HepG2 (cell line): ENCODE measurements around the gene SLC25A25. TPM values are rescaled to one million over a fixed set of nuclear protein-coding genes. Genes with fewer than 3 reads are reported as not detected.
A peak's percentile ranks its signal among the peaks of the same experiment; 100 is the strongest.

Source experiments
- ATF7 ChIP-seq, 2 experiments: fragments of 450-650 bp in 1 of 2; sonication (generic) in 1 of 2; formaldehyde crosslinking in 1 of 2; IDR thresholded peaks; 2 replicates each; pipeline versions ENCODE4 v1.4.0 to v1.6.1; 2016 to 2020; ENCODE audit warnings: antibody characterized with exemption in 1 of 2, mild to moderate bottlenecking in 1 of 2, missing genetic modification reagents in 1 of 2
- CBX2 ChIP-seq, 2 experiments: fragments of 200-600 bp in 1 of 2; sonication (generic); formaldehyde crosslinking in 1 of 2; IDR thresholded peaks; 2 replicates each; pipeline versions ENCODE4 v1.7.0 to v1.8.1; 2018 to 2022; ENCODE audit warnings: low read depth in 2 of 2, low read length in 1 of 2, mild to moderate bottlenecking in 1 of 2, missing genetic modification reagents in 1 of 2
- IKZF1 ChIP-seq: fragments of 450-650 bp; IDR thresholded peaks from 2 replicates; pipeline ENCODE4 v1.7.1; 2016
- KDM2A ChIP-seq: sonication (generic); formaldehyde crosslinking; IDR thresholded peaks from 2 replicates; pipeline ENCODE4 v1.4.0; 2020; ENCODE audit warnings: low read depth, missing genetic modification reagents, borderline replicate concordance
- KDM6A ChIP-seq: IDR thresholded peaks from 2 replicates; pipeline ENCODE4 v1.6.1; 2016; ENCODE audit warnings: low read depth
- MEF2D ChIP-seq: sonication (generic); formaldehyde crosslinking; IDR thresholded peaks from 2 replicates; pipeline ENCODE4 v1.5.1; 2020; ENCODE audit warnings: mild to moderate bottlenecking, missing genetic modification reagents
- NKX3-1 ChIP-seq: sonication (generic); formaldehyde crosslinking; IDR thresholded peaks from 2 replicates; pipeline ENCODE4 v1.5.0; 2020; ENCODE audit warnings: missing genetic modification reagents
- RFX3 ChIP-seq: IDR thresholded peaks from 2 replicates; pipeline ENCODE4 v1.6.1; 2016; ENCODE audit warnings: missing biosample characterization, missing genetic modification reagents
- YEATS2 ChIP-seq: sonication (generic); formaldehyde crosslinking; IDR thresholded peaks from 2 replicates; pipeline ENCODE4 v1.4.0; 2020; ENCODE audit warnings: missing genetic modification reagents, borderline replicate concordance
- ZFY ChIP-seq: sonication (generic); formaldehyde crosslinking; IDR thresholded peaks from 2 replicates; pipeline ENCODE4 v1.4.0; 2020; ENCODE audit warnings: missing genetic modification reagents
- ZNF235 ChIP-seq: sonication (generic); formaldehyde crosslinking; IDR thresholded peaks from 2 replicates; pipeline ENCODE4 v1.8.1; 2023; ENCODE audit warnings: mild to moderate bottlenecking, missing genetic modification reagents, borderline replicate concordance
- ZNF282 ChIP-seq: fragments of 450-650 bp; IDR thresholded peaks from 2 replicates; pipeline ENCODE4 v1.6.1; 2018; ENCODE audit not compliant: partially characterized antibody
- ZNF292 ChIP-seq: sonication (generic); formaldehyde crosslinking; IDR thresholded peaks from 2 replicates; pipeline ENCODE4 v1.8.1; 2022; ENCODE audit warnings: mild to moderate bottlenecking, low read depth, missing genetic modification reagents, borderline replicate concordance
- ZNF296 ChIP-seq: sonication (generic); formaldehyde crosslinking; conservative IDR thresholded peaks from 2 replicates; pipeline ENCODE4 v1.5.0; 2020; ENCODE audit warnings: mild to moderate bottlenecking, missing genetic modification reagents
- ZNF34 ChIP-seq: sonication (generic); formaldehyde crosslinking; IDR thresholded peaks from 2 replicates; pipeline ENCODE4 v1.4.0; 2020; ENCODE audit warnings: mild to moderate bottlenecking, missing genetic modification reagents, borderline replicate concordance
- ZNF354B ChIP-seq: sonication (generic); formaldehyde crosslinking; IDR thresholded peaks from 2 replicates; pipeline ENCODE4 v1.8.0; 2022; ENCODE audit warnings: mild to moderate bottlenecking, missing genetic modification reagents
- ZNF616 ChIP-seq: sonication (generic); formaldehyde crosslinking; IDR thresholded peaks from 2 replicates; pipeline ENCODE4 v1.5.0; 2020; ENCODE audit warnings: low read depth, mild to moderate bottlenecking, missing genetic modification reagents
- polyA plus RNA-seq, 8 experiments: library from polyadenylated mRNA; depleted of rRNA in 3 of 8; stranded (reverse) in 7 of 8; unstranded in 1 of 8; fragments of >200 nt; fragmentation: Illumina TruSeq in 4 of 8; extraction: Trizol in 4 of 8; gene quantifications; 2 replicates each; pipeline versions ENCODE4 v1.2.1 to v1.2.3, GENCODE V29; 2011 to 2016; ENCODE audit warnings: low read depth in 4 of 8, missing spikeins in 1 of 8, mixed read lengths in 1 of 8; ENCODE audit not compliant: insufficient read depth in 1 of 8
- total RNA-seq, 5 experiments: library from RNA; depleted of rRNA; stranded (reverse); fragments of >200 nt; fragmentation: Illumina TruSeq; extraction: Trizol; gene quantifications; 2 replicates each; pipeline ENCODE4 v1.2.3, GENCODE V29; 2016; ENCODE audit warnings: low read depth in 1 of 5
- TF ChIP-seq, protein P1 (sequence below): sonication (generic); formaldehyde crosslinking; IDR thresholded peaks from 2 replicates; pipeline ENCODE4 v1.4.0; 2020; ENCODE audit warnings: mild to moderate bottlenecking, missing genetic modification reagents
- TF ChIP-seq, protein P2 (sequence below): sonication (generic); formaldehyde crosslinking; IDR thresholded peaks from 2 replicates; pipeline ENCODE4 v1.5.1; 2020; ENCODE audit warnings: mild to moderate bottlenecking, missing genetic modification reagents, borderline replicate concordance
- TF ChIP-seq, protein P3 (sequence below): sonication (generic); formaldehyde crosslinking; IDR thresholded peaks from 2 replicates; pipeline ENCODE4 v1.5.0; 2020; ENCODE audit warnings: mild to moderate bottlenecking, missing genetic modification reagents
- TF ChIP-seq, protein P4 (sequence below): sonication (generic); formaldehyde crosslinking; IDR thresholded peaks from 2 replicates; pipeline ENCODE4 v1.9.0; 2022; ENCODE audit warnings: low read depth, missing genetic modification reagents
- TF ChIP-seq, protein P5 (sequence below): sonication (generic); formaldehyde crosslinking; IDR thresholded peaks from 2 replicates; pipeline ENCODE4 v1.4.0; 2020; ENCODE audit warnings: mild to moderate bottlenecking, missing genetic modification reagents

SLC25A25 gene
- total and polyA plus RNA-seq, 2 of the 13 experiments (the other 11 are each of a cell fraction or from before 2014, with no cell fraction given): 10.5 to 24.8 TPM

DNA sequence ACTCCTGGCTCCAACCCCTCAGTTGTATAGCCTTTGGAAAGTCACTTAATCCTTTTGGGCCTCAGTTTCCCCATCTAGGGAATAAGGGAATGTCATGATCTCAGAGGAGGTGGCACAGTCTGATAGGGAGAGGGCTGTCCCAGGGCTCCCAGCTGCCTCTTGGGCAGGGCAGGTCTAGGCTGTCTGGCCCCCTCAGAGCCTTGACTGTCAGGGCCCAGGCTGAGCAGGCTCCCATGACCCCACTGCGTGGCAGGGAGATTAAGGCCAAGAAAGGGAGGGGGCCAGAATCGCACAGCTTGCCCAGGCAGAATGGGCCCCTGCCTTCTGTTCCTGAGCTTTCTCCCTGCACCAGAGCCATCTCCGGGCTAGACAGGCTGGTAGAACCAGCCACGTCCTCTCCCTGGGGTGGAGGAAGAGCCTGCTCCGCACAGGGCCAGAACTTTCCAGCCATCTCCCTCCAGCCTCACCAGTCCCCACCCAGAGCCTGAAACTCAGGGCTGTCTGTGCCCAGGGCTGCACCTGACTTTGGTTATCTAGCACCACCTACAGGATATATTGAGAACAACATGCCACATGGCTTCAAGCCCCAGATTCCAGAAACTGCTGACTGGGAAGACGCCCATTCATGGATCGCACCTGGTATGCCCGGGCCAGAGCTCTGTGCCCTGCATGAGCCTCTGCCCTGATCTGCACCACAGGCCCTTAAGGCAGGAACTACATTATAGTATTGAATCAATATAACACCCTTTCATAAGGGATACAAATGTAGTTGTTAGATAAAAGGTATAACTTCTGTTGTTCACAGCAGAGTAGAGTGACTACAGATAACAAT lies 33.0 kb upstream of the SLC25A25 start (continued):
- TF ChIP-seq ATF7 (IDR thresholded peaks at IDR 0.05) (no peak), ATF7 (CRISPR knock-in tag; IDR thresholded peaks at IDR 0.05) (no peak), ZNF292 (no peak), ZNF282 (no peak), YEATS2 (no peak; the same call in 1 of the 2 replicates), IKZF1 (no peak), ZNF616 (CRISPR knock-in tag) (no peak), ZFY (CRISPR knock-in tag) (no peak), RFX3 (CRISPR knock-in tag) (no peak), CBX2 (IDR thresholded peaks at IDR 0.05; ENCODE audit: low read depth, low read length) (no peak), CBX2 (CRISPR knock-in tag; IDR thresholded peaks at IDR 0.05; ENCODE audit: low read depth) (no peak), ZNF34 (CRISPR knock-in tag) (no peak), MEF2D (CRISPR knock-in tag) (peak; percentile 55; the same call in 1 of the 2 replicates), KDM2A (CRISPR knock-in tag) (no peak), ZNF235 (CRISPR knock-in tag) (no peak), ZNF296 (CRISPR knock-in tag) (no peak), KDM6A (CRISPR knock-in tag) (no peak), NKX3-1 (CRISPR knock-in tag) (no peak), ZNF354B (CRISPR knock-in tag) (no peak)
- TF ChIP-seq, protein P1, sequence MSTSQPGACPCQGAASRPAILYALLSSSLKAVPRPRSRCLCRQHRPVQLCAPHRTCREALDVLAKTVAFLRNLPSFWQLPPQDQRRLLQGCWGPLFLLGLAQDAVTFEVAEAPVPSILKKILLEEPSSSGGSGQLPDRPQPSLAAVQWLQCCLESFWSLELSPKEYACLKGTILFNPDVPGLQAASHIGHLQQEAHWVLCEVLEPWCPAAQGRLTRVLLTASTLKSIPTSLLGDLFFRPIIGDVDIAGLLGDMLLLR: no peak
- TF ChIP-seq, protein P2, sequence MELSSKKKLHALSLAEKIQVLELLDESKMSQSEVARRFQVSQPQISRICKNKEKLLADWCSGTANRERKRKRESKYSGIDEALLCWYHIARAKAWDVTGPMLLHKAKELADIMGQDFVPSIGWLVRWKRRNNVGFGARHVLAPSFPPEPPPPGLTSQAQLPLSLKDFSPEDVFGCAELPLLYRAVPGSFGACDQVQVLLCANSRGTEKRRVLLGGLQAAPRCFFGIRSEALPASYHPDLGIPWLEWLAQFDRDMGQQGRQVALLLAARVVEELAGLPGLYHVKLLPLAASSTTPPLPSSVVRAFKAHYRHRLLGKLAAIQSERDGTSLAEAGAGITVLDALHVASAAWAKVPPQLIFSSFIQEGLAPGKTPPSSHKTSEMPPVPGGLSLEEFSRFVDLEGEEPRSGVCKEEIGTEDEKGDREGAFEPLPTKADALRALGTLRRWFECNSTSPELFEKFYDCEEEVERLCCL (CRISPR knock-in tag): no peak
- TF ChIP-seq, protein P3, sequence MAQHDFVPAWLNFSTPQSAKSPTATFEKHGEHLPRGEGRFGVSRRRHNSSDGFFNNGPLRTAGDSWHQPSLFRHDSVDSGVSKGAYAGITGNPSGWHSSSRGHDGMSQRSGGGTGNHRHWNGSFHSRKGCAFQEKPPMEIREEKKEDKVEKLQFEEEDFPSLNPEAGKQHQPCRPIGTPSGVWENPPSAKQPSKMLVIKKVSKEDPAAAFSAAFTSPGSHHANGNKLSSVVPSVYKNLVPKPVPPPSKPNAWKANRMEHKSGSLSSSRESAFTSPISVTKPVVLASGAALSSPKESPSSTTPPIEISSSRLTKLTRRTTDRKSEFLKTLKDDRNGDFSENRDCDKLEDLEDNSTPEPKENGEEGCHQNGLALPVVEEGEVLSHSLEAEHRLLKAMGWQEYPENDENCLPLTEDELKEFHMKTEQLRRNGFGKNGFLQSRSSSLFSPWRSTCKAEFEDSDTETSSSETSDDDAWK (CRISPR knock-in tag): no peak
- TF ChIP-seq, protein P4, sequence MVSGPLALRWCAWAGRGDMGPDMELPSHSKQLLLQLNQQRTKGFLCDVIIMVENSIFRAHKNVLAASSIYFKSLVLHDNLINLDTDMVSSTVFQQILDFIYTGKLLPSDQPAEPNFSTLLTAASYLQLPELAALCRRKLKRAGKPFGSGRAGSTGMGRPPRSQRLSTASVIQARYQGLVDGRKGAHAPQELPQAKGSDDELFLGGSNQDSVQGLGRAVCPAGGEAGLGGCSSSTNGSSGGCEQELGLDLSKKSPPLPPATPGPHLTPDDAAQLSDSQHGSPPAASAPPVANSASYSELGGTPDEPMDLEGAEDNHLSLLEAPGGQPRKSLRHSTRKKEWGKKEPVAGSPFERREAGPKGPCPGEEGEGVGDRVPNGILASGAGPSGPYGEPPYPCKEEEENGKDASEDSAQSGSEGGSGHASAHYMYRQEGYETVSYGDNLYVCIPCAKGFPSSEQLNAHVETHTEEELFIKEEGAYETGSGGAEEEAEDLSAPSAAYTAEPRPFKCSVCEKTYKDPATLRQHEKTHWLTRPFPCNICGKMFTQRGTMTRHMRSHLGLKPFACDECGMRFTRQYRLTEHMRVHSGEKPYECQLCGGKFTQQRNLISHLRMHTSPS (CRISPR knock-in tag): peak; percentile 65; the same call in 1 of the 2 replicates
- TF ChIP-seq, protein P5, sequence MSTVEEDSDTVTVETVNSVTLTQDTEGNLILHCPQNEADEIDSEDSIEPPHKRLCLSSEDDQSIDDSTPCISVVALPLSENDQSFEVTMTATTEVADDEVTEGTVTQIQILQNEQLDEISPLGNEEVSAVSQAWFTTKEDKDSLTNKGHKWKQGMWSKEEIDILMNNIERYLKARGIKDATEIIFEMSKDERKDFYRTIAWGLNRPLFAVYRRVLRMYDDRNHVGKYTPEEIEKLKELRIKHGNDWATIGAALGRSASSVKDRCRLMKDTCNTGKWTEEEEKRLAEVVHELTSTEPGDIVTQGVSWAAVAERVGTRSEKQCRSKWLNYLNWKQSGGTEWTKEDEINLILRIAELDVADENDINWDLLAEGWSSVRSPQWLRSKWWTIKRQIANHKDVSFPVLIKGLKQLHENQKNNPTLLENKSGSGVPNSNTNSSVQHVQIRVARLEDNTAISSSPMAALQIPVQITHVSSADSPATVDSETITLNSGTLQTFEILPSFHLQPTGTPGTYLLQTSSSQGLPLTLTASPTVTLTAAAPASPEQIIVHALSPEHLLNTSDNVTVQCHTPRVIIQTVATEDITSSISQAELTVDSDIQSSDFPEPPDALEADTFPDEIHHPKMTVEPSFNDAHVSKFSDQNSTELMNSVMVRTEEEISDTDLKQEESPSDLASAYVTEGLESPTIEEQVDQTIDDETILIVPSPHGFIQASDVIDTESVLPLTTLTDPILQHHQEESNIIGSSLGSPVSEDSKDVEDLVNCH (CRISPR knock-in tag): no peak
